ENCODE results near the gene SMCR8.
"Not testable (repeated sequence)": the region's sequence is repeated elsewhere in the genome, so short reads cannot be mapped to it uniquely, and the experiment has no call there.

The SMCR8 gene

DNA sequence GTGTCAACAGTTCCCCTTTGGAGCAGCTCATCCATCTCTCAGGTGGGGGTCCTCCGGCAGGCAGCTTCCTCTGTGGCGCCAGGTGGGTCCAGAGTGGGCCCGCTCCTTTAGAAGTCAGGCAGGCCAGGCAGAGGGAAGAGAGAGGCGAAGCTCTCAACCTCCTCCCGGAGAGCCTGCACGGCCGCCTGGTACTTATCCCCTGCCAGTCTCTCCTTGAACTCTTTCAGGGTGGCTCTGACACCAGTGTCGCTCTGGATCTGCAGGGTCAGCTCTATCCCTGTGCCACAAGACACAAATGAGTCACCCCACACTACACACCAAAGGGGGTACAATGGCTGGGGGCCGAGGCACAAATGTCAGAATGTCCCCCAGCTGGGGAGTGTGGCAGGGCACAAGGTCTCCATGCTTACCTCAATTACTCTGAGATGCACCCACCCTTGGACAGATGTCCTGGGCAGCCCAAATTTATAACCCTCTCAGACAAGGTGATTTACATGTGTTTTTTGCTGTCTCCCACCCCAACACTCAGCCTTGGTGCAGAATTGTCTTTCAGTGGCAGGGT is 13.6 kb downstream of the SMCR8 start:
- ChIA-PET CTCF (interaction anchor here (0.5 kb wide), 1 partner anchor 43 kb away, joined by 3 read pairs; no protein-coding TSS in a partner anchor), POLR2A (ENCODE audit: low non-redundant PET) (no interaction called here)
- no peak for DNase-seq (ENCODE audit: low spot score)
- peak overlapping the region; percentile 43 for H3K27ac ChIP-seq
- TF ChIP-seq, protein P1, sequence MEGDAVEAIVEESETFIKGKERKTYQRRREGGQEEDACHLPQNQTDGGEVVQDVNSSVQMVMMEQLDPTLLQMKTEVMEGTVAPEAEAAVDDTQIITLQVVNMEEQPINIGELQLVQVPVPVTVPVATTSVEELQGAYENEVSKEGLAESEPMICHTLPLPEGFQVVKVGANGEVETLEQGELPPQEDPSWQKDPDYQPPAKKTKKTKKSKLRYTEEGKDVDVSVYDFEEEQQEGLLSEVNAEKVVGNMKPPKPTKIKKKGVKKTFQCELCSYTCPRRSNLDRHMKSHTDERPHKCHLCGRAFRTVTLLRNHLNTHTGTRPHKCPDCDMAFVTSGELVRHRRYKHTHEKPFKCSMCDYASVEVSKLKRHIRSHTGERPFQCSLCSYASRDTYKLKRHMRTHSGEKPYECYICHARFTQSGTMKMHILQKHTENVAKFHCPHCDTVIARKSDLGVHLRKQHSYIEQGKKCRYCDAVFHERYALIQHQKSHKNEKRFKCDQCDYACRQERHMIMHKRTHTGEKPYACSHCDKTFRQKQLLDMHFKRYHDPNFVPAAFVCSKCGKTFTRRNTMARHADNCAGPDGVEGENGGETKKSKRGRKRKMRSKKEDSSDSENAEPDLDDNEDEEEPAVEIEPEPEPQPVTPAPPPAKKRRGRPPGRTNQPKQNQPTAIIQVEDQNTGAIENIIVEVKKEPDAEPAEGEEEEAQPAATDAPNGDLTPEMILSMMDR (conservative IDR thresholded peaks at IDR 0.05; ENCODE audit: low read depth) = no peak

DNA sequence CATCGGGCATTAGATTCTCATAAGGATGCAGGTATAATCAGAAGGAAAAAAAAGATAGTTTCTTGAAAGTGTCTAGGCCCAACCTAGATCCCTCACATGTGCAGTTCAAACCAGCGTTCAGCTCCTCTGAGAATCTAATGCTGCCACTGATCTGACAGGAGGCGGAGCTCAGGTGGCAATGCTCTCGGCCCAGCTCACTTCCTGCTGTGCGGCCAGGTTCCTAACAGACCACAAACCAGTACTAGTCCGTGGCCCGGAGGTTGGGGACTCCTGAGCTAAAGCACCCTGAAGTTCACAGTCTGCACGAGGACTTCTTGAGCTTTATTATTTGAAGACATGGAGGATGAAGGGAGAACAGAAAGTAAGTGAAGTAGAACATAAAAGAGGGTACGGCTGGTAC is 16.8 kb downstream of the SMCR8 start:
- TF ChIP-seq, protein P1 (conservative IDR thresholded peaks at IDR 0.05; ENCODE audit: low read depth) = no peak
- DNase-seq (ENCODE audit: low spot score) = no peak
- H3K27ac ChIP-seq = 0 out of 2 replicates have a peak overlapping the region, but pooled peaks have one; percentile 19
- POLR2A ChIA-PET (ENCODE audit: low non-redundant PET) = no interaction called here
- CTCF ChIA-PET = interaction anchor here (0.5 kb wide), 1 partner anchor 45 kb away, joined by 4 read pairs; no protein-coding TSS in a partner anchor

GRCh38 chr17:18332909-18333489 is 17.9 kb downstream of the SMCR8 start:
- CTCF ChIA-PET = no interaction called here
- TF ChIP-seq, protein P1 (conservative IDR thresholded peaks at IDR 0.05; ENCODE audit: low read depth) = no peak
- POLR2A ChIA-PET (ENCODE audit: low non-redundant PET) = no interaction called here
- DNase-seq (ENCODE audit: low spot score) = no peak
- H3K27ac ChIP-seq = peak overlapping the region; percentile 19

GRCh38 chr17:18338158-18338557 is 23.1 kb downstream of the SMCR8 start:
- POLR2A ChIA-PET (ENCODE audit: low non-redundant PET) = interaction anchor here (0.7 kb wide), 1 partner anchor 56 kb away, joined by 5 read pairs; no protein-coding TSS in a partner anchor
- H3K27ac ChIP-seq; CTCF ChIA-PET; DNase-seq (ENCODE audit: low spot score): not testable (repeated sequence)

DNA sequence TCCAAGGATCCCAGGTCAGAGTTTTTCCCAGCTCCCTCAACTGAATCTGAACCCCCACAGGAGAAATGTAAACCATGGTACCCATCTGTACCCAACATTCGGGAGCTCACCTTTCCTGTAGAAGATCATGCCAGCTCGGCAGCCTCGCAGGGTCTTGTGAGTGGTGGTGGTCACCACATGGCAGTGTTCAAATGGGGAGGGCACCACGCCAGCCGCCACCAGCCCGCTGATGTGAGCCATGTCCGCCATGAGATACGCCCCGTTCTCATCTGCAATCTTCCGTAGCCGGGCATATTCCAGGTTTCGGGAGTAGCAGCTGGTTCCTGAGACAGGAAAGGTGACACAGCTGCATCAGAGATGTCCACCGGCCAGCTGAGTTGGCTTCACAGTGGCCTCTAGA is 24.8 kb downstream of the SMCR8 start:
- ChIA-PET POLR2A (ENCODE audit: low non-redundant PET) (no interaction called here), CTCF (no interaction called here)
- H3K27ac ChIP-seq = no peak overlapping the region
- TF ChIP-seq, protein P1 (conservative IDR thresholded peaks at IDR 0.05; ENCODE audit: low read depth) = no peak
- no peak for DNase-seq (ENCODE audit: low spot score)

- ChIA-PET POLR2A (ENCODE audit: low non-redundant PET) (no interaction called here), CTCF (no interaction called here)
- no peak overlapping the region for H3K27ac ChIP-seq
- no peak for DNase-seq (ENCODE audit: low spot score)
- TF ChIP-seq, protein P1 (conservative IDR thresholded peaks at IDR 0.05; ENCODE audit: low read depth) = no peak
Observed at GRCh38 chr17:18344021-18344420, 28.9 kb downstream of the SMCR8 start.

- TF ChIP-seq, protein P1 (conservative IDR thresholded peaks at IDR 0.05; ENCODE audit: low read depth) = no peak
- CTCF ChIA-PET = no interaction called here
- no peak for DNase-seq (ENCODE audit: low spot score)
- POLR2A ChIA-PET (ENCODE audit: low non-redundant PET) = no interaction called here
- no peak overlapping the region for H3K27ac ChIP-seq
Observed at GRCh38 chr17:18353541-18353940, 38.4 kb downstream of the SMCR8 start.
